ENCODE results near the gene ABCA12.

The ABCA12 gene

GRCh38 chr2:215138479-215138878, at the start of gene ABCA12:
TSS of gene ABCA12 (minus strand) at chr2:215138626. CDS start at chr2:215138208, 418 bp downstream.
- Histone ChIP-seq H3K9me3 (ENCODE audit: low read length) (no peaks in the 10 kb centered on the region), H3K9ac (ENCODE audit: low read length) (no peak within 1 kb of the TSS), H3K4me1 (ENCODE audit: insufficient read depth, low read length, severe bottlenecking) (no peaks in the 10 kb centered on the region), H3K4me2 (ENCODE audit: low read length) (no peak within 1 kb of the TSS), H3K27ac (ENCODE audit: low read depth, low read length, poor library complexity, severe bottlenecking) (no peak within 1 kb of the TSS), H3K4me3 (ENCODE audit: low read depth, low read length, poor library complexity, severe bottlenecking) (no peak within 1 kb of the TSS), H3F3A (ENCODE audit: insufficient read depth, low read length) (no peaks in the 10 kb centered on the region), H3K36me3 (ENCODE audit: insufficient read depth, low read length) (no peaks in the 10 kb centered on the region), H4K20me1 (ENCODE audit: insufficient read depth, low read length) (no peaks in the 10 kb centered on the region), H3K27me3 (ENCODE audit: insufficient read depth, low read length) (no peaks in the 10 kb centered on the region), H3K79me2 (ENCODE audit: insufficient read depth, low read length) (no peaks in the 10 kb centered on the region), H3K9me2 (ENCODE audit: low read depth, low read length) (no peaks in the 10 kb centered on the region), H2AFZ (ENCODE audit: low read length) (no peak within 1 kb of the TSS)
- TF ChIP-seq EZH2 (IDR thresholded peaks at IDR 0.05; ENCODE audit: borderline replicate concordance, low read length) (no peak), CTCF (IDR thresholded peaks at IDR 0.05; ENCODE audit: low read length) (no peak)

GRCh38 chr2:215188078-215188477, 49.7 kb upstream of the ABCA12 start:
- Histone ChIP-seq H3K79me2 (ENCODE audit: insufficient read depth, low read length) (no peaks in the 10 kb centered on the region), H3K9me2 (ENCODE audit: low read depth, low read length) (no peaks in the 10 kb centered on the region), H3K9ac (ENCODE audit: low read length) (no peak overlapping the region), H3K36me3 (ENCODE audit: insufficient read depth, low read length) (no peaks in the 10 kb centered on the region), H3K27me3 (ENCODE audit: insufficient read depth, low read length) (no peaks in the 10 kb centered on the region), H3K9me3 (ENCODE audit: low read length) (no peaks in the 10 kb centered on the region), H3K27ac (ENCODE audit: low read depth, low read length, poor library complexity, severe bottlenecking) (no peak overlapping the region), H4K20me1 (ENCODE audit: insufficient read depth, low read length) (no peaks in the 10 kb centered on the region), H2AFZ (ENCODE audit: low read length) (no peak overlapping the region), H3K4me3 (ENCODE audit: low read depth, low read length, poor library complexity, severe bottlenecking) (no peak overlapping the region), H3F3A (ENCODE audit: insufficient read depth, low read length) (no peaks in the 10 kb centered on the region), H3K4me2 (ENCODE audit: low read length) (no peak overlapping the region), H3K4me1 (ENCODE audit: insufficient read depth, low read length, severe bottlenecking) (no peaks in the 10 kb centered on the region)
- no peak for TF ChIP-seq CTCF (IDR thresholded peaks at IDR 0.05; ENCODE audit: low read length)
- TF ChIP-seq EZH2 (IDR thresholded peaks at IDR 0.05; ENCODE audit: borderline replicate concordance, low read length): no peak

- Histone ChIP-seq H3K79me2 (ENCODE audit: insufficient read depth, low read length) (no peaks in the 10 kb centered on the region), H3K27me3 (ENCODE audit: insufficient read depth, low read length) (no peaks in the 10 kb centered on the region), H3K4me2 (ENCODE audit: low read length) (no peak overlapping the region), H3K27ac (ENCODE audit: low read depth, low read length, poor library complexity, severe bottlenecking) (no peak overlapping the region), H2AFZ (ENCODE audit: low read length) (no peak overlapping the region), H3K4me1 (ENCODE audit: insufficient read depth, low read length, severe bottlenecking) (no peaks in the 10 kb centered on the region), H3K36me3 (ENCODE audit: insufficient read depth, low read length) (no peaks in the 10 kb centered on the region), H3K9me2 (ENCODE audit: low read depth, low read length) (no peaks in the 10 kb centered on the region), H3K4me3 (ENCODE audit: low read depth, low read length, poor library complexity, severe bottlenecking) (no peak overlapping the region), H4K20me1 (ENCODE audit: insufficient read depth, low read length) (no peaks in the 10 kb centered on the region), H3K9me3 (ENCODE audit: low read length) (no peaks in the 10 kb centered on the region), H3F3A (ENCODE audit: insufficient read depth, low read length) (no peaks in the 10 kb centered on the region), H3K9ac (ENCODE audit: low read length) (no peak overlapping the region)
- TF ChIP-seq EZH2 (IDR thresholded peaks at IDR 0.05; ENCODE audit: borderline replicate concordance, low read length) (no peak), CTCF (IDR thresholded peaks at IDR 0.05; ENCODE audit: low read length) (no peak)
Measured at GRCh38 chr2:215186021-215186420, 47.6 kb upstream of the ABCA12 start.
